IPS DF 6.9 (cell line): ENCODE results near the gene KLK2.

Experiments used
- DNase-seq: peaks from one replicate; pipeline ENCODE4 v3.0.0-alpha.2; 2013; ENCODE audit warnings: low read depth, low spot score
- H3K27ac ChIP-seq: one replicate; pipeline ENCODE4 v1.5.1; 2013; ENCODE audit warnings: low read length, control low read depth
- H3K27me3 ChIP-seq: 2 replicates; pipeline ENCODE4 v1.6.1; 2013; ENCODE audit warnings: mild to moderate bottlenecking, low read length; ENCODE audit not compliant: control insufficient read depth, insufficient read depth
- H3K36me3 ChIP-seq: 2 replicates; pipeline ENCODE4 v1.6.1; 2013; ENCODE audit warnings: low read length; ENCODE audit not compliant: control insufficient read depth, insufficient read depth
- H3K4me1 ChIP-seq: 2 replicates; pipeline ENCODE4 v1.6.1; 2013; ENCODE audit warnings: low read length; ENCODE audit not compliant: control insufficient read depth, insufficient read depth
- H3K4me3 ChIP-seq: 2 replicates; pipeline ENCODE4 v1.5.1; 2013; ENCODE audit warnings: mild to moderate bottlenecking, low read length
- H3K9me3 ChIP-seq: 2 replicates; pipeline ENCODE4 v1.6.1; 2013; ENCODE audit warnings: low read length, inconsistent platforms; ENCODE audit not compliant: control insufficient read depth, insufficient read depth
- WGBS: extraction: QIAGEN DNeasy Blood & Tissue Kit; methylation state at CpG from one replicate; pipeline ENCODE4 v1.1.7; 2013; ENCODE audit warnings: mixed read lengths, missing lambda C conversion rate; ENCODE audit not compliant: insufficient read length, insufficient coverage; 5-methylcytosine and 5-hydroxymethylcytosine counted together

Gene KLK2

DNA sequence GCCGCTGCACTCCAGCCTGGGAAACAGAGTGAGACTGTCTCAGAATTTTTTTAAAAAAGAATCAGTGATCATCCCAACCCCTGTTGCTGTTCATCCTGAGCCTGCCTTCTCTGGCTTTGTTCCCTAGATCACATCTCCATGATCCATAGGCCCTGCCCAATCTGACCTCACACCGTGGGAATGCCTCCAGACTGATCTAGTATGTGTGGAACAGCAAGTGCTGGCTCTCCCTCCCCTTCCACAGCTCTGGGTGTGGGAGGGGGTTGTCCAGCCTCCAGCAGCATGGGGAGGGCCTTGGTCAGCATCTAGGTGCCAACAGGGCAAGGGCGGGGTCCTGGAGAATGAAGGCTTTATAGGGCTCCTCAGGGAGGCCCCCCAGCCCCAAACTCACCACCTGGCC is at the start of gene KLK2:
TSS of gene KLK2 (plus strand) at position 384 of the 400 bp plus-strand sequence. CDS start 35 bp downstream, outside the sequence.
- WGBS, result no CpG with 5 or more reads among the region's 3 CpGs
- no peaks in the 10 kb centered on the region for H3K36me3 ChIP-seq
- H3K9me3 ChIP-seq, result no peaks in the 10 kb centered on the region; the same call in 1 of the 2 replicates
- no peak within 1 kb of the TSS for H3K27ac ChIP-seq
- no peak within 1 kb of the TSS for H3K4me3 ChIP-seq
- no peaks in the 10 kb centered on the region for H3K4me1 ChIP-seq
- H3K27me3 ChIP-seq, result no peaks in the 10 kb centered on the region; the same call in 1 of the 2 replicates
- DNase-seq, result no peak

DNA sequence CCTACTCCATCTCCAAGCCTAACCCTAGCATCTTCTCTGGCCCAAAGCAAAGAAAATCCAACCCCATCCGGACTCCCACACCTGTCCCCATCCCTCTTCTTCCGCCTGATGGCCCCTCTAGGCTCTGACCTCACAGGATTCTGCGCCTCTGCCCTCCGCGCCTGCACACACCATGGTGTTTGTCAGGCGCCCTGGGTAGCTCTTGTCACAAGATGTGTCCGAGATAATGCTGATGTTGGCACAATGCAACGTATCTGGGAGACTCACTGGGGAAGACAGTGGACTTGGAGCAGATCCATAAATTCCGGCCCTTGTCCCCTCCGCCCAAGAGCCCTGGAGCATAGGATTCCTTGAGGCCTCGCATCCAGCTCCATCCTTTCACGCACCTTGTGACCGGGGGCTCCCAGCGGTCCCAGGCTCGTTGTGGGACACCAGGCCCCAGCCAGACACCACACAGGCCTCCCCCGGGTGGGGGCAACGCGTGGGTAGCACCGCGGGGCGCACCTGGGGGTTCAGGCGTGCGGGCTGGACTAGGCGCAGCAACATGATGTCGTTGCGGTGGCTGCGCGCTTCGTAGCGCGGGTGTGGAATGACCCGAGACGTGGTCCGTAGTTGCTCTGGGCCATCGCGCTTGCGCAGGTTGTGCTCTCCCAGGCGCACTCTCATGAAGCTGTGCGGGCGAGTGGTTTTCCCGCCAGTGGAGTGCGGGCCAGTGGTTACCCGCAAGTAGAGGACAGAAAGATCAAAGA is 46.6 kb upstream of the KLK2 start:
- no CpG with 5 or more reads among the region's 43 CpGs for WGBS
- no peak overlapping the region for H3K4me3 ChIP-seq

DNA sequence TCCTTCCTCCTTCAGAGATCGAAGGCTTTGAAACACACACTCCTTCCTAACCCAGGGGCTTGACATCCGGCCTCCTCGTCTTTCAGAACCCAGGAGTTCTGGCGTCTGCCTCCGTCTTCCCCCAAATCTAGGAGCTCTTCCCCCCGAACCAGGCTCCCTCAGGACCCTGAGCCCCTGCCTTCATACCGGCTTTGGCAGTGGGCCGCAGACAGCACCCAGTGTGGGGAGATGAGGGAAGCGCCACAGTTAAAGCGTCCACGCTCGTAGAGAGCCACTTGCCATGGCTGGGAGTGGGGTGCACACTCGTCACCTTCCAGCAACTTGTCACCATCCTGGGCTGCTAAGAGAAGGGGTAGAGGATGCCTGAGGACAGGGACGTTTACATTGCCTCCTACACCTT is 45.8 kb upstream of the KLK2 start:
- no peak overlapping the region for H3K27ac ChIP-seq
- no peak for DNase-seq
- no peaks in the 10 kb centered on the region for H3K36me3 ChIP-seq
- no peaks in the 10 kb centered on the region for H3K27me3 ChIP-seq
- no peak overlapping the region for H3K4me3 ChIP-seq
- no peaks in the 10 kb centered on the region for H3K9me3 ChIP-seq
- H3K4me1 ChIP-seq, result no peaks in the 10 kb centered on the region
- no CpG with 5 or more reads among the region's 14 CpGs for WGBS

More for the DNA sequence above, 46.6 kb upstream of the KLK2 start:
- H3K27ac ChIP-seq, result no peak overlapping the region
- no peaks in the 10 kb centered on the region for H3K36me3 ChIP-seq
- no peak for DNase-seq
- no peaks in the 10 kb centered on the region for H3K9me3 ChIP-seq
- H3K4me1 ChIP-seq, result no peaks in the 10 kb centered on the region; the same call in 1 of the 2 replicates
- H3K27me3 ChIP-seq, result no peaks in the 10 kb centered on the region

DNA sequence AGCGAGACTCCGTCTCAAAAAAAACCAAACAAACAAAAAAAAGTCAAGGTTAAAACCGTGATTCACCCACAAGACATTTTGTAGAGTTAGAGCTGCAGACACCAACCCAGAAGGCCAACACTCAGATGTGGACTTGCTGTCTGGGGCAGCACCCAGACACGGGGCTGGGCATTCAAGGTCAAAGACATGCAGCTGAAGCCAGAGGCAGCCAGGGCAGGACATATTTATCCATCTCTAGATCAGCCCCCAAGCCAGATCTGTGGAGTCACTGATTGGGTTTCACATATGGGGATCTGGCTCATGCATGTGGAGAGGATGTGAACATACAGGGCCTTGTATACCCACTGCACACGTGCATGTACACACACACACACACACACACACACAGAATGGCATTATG is 43.4 kb upstream of the KLK2 start:
- H3K36me3 ChIP-seq, result no peaks in the 10 kb centered on the region
- no peaks in the 10 kb centered on the region for H3K27me3 ChIP-seq
- no CpG with 5 or more reads among the region's 5 CpGs for WGBS
- no peak overlapping the region for H3K4me3 ChIP-seq
- H3K4me1 ChIP-seq, result no peaks in the 10 kb centered on the region
- no peak overlapping the region for H3K27ac ChIP-seq
- no peak for DNase-seq
- no peaks in the 10 kb centered on the region for H3K9me3 ChIP-seq

DNA sequence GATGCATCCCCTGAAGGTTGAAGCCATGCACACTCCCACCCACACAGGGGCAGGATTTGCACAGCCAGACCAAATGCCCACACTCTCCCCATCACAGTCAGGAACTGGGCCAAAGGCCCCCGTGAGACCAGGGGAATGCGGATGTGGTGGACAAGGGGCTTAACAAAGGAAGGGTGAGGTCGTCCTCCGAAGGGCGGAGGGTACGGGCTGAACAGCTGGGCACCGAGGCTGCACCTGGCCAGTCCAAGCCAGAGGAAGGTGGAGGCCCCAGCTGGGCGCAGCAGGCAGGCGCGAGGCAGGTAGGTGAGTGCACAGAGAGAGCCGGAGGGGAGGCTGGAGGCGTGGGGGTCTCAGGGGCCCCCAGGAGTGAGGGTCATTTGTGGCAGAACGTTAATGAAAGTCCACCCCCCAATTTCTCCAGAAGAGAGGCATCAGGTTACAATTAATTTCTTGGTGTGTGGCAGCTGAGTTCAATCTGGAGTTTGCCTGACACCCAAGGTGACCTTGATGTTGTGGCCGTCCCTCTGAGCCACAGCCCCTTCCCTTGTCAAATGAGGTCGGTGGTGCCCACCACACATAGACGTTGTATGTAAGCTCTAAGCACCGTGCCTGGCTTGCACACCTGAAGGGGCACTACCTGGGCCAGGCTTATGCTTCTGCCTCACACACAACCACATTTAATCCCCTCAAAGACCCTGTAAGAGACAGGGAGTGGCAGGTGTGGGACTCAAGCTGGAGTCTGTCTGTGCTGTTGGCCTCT is 42.8 kb upstream of the KLK2 start:
- Histone ChIP-seq H3K27me3 (no peaks in the 10 kb centered on the region), H3K27ac (no peak overlapping the region), H3K9me3 (no peaks in the 10 kb centered on the region), H3K4me1 (no peaks in the 10 kb centered on the region), H3K4me3 (no peak overlapping the region), H3K36me3 (no peaks in the 10 kb centered on the region)
- no CpG with 5 or more reads among the region's 17 CpGs for WGBS
- no peak for DNase-seq

DNA sequence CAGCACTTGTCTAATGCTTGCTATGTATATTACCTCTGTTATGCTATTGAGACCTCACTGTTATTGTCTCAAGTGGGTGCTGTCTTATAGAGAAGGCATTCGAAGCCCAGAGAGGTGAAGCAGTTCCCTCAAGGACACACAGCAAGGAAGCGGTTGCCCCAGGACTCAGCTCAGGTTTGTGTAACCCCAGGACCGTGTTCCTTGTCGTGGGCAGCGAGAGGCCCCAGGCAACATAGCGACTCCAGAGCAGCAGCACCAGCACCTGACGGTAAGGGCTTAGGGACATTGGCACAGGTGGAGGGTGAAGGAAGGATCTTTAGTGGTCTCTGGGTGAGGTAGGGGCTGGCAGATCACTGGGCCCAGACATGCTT is 42.2 kb upstream of the KLK2 start:
- Histone ChIP-seq H3K36me3 (no peaks in the 10 kb centered on the region), H3K27ac (no peak overlapping the region), H3K4me3 (no peak overlapping the region), H3K9me3 (no peaks in the 10 kb centered on the region), H3K27me3 (no peaks in the 10 kb centered on the region), H3K4me1 (no peaks in the 10 kb centered on the region)
- DNase-seq, result no peak
- WGBS, result no CpG with 5 or more reads among the region's 7 CpGs

DNA sequence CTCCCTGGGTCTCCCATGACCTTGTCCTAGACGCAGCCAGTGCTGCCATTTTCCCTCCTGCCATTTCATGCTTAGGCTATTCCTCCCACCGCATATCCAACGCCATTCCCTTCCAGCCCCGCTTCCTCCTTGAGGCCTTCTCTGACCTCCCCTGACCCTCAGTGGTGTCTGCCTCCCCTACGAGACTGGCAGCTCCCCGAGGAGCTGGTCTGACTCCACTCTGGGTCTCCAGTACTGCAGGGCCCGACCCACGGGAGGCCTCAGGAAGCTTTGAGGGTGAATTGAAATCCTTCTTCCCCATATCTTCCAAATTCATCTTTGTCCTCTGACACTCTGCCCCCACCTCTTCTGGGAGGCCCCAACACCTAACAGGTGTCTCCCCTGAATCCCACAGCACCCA is 40.6 kb upstream of the KLK2 start:
- Histone ChIP-seq H3K27me3 (no peaks in the 10 kb centered on the region), H3K4me1 (peaks cover 2% of the 10 kb centered on the region), H3K36me3 (no peaks in the 10 kb centered on the region), H3K4me3 (no peak overlapping the region), H3K9me3 (no peaks in the 10 kb centered on the region), H3K27ac (no peak overlapping the region)
- no CpG with 5 or more reads among the region's 8 CpGs for WGBS
- DNase-seq, result no peak

DNA sequence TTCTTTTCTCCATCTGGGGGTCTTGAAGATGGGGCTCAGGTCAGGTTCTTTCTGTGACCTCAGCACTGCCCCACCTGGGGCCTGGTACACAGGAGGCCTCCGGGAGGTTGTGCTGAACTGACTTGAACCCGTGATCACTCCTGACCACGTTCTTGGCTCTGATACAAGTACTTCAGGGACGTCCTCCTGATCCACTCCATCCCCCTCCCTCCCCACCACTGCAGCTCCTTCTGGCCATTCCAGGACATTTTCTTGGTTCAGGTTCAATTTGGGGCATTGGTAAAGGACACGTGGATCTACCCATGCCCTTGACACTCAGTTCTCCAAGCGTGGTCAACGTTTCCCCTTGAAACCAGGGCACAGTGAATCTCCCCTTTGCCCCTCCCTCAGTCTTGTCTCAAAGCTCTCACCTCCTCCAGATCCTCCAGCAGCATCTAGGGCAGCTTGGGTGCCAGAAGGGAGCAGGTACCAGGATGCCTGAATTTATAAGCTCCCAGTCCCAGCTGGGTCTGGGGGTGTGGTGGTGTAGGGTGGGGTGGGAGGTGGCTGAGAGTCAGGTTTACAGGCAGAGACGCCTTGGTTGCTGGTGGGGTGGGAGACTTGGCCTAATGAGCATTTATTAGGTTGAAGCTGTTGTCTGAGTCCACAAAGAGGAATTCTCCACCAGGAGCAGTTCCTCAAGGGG is 40.0 kb upstream of the KLK2 start, which contains the start of gene KLK15:
TSS of gene KLK15 (minus strand) at position 458 of the 685 bp plus-strand sequence. CDS start 2,082 bp downstream, outside the sequence.
- WGBS, result no CpG with 5 or more reads among the region's 8 CpGs
- no peak within 1 kb of the TSS for H3K27ac ChIP-seq

DNA sequence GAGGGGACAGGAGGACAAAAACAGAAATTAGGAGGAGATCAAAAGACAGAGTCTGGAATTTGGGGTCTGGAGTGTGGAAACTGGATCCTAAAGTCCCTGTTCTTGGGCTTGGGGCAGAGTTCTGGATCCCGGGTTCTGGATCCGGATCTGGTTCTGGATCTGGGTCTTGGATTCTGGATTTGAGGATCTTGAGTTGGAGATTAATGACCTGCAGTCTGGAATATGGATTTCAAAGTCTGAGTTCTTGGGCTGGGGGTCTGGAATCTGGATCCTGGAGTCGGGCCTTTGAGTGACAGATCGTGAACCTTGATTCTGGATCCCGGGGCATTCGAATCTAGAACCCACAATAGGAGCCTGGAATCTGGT is 39.5 kb upstream of the KLK2 start:
- no CpG with 5 or more reads among the region's 6 CpGs for WGBS
- Histone ChIP-seq H3K36me3 (no peaks in the 10 kb centered on the region), H3K4me1 (peaks cover 2% of the 10 kb centered on the region), H3K27me3 (no peaks in the 10 kb centered on the region), H3K9me3 (no peaks in the 10 kb centered on the region), H3K4me3 (no peak overlapping the region), H3K27ac (no peak overlapping the region)
- no peak for DNase-seq

More for the DNA sequence above, 40.0 kb upstream of the KLK2 start, which contains the start of gene KLK15:
- H3K4me1 ChIP-seq, result peaks cover 2% of the 10 kb centered on the region
- no peak for DNase-seq
- H3K4me3 ChIP-seq, result no peak within 1 kb of the TSS
- H3K9me3 ChIP-seq, result no peaks in the 10 kb centered on the region
- H3K27me3 ChIP-seq, result no peaks in the 10 kb centered on the region
- H3K36me3 ChIP-seq, result no peaks in the 10 kb centered on the region

DNA sequence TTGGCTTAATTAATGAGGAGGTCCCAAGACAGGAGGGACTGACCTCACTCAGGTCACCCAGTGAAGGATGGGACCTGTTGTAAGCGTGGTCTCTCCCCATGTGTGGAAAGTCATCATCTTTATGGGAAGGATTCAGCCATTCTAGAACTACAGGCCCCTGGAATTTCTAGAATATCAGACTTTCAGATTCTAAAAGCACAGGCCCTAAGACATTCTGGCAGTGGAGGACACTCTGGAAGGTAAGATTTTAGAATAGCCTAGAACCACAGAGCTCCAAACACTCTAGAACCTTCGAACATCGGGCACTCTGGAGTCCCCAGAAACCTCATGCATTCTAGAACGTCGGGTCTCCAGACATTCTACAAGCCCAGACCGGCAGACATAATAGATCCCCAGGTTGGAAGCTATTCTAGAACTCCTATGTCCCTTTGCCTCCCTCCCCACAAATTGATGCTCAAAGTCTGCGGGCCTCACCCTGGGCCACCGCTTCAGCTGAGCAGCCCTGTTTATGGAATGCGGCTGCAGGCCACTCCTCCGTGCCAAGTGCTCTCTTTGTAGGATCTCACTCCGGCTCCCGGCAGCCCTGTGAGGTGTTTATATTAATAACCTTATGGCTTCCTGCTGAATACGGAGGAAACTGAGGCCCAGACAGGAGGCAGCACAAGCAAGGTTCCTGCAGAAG is 38.0 kb upstream of the KLK2 start:
- no peak for DNase-seq
- H3K36me3 ChIP-seq, result no peaks in the 10 kb centered on the region
- H3K4me3 ChIP-seq, result peak overlapping the region; percentile 85; the same call in 1 of the 2 replicates
- H3K4me1 ChIP-seq, result peaks cover 2% of the 10 kb centered on the region
- H3K27me3 ChIP-seq, result no peaks in the 10 kb centered on the region
- no CpG with 5 or more reads among the region's 13 CpGs for WGBS
- H3K9me3 ChIP-seq, result no peaks in the 10 kb centered on the region
- no peak overlapping the region for H3K27ac ChIP-seq
